ENCODE measurements around the gene HTRA3.
"Not testable (repeated sequence)": the region's sequence is repeated elsewhere in the genome, so short reads cannot be mapped to it uniquely, and the experiment has no call there.

Gene HTRA3

DNA sequence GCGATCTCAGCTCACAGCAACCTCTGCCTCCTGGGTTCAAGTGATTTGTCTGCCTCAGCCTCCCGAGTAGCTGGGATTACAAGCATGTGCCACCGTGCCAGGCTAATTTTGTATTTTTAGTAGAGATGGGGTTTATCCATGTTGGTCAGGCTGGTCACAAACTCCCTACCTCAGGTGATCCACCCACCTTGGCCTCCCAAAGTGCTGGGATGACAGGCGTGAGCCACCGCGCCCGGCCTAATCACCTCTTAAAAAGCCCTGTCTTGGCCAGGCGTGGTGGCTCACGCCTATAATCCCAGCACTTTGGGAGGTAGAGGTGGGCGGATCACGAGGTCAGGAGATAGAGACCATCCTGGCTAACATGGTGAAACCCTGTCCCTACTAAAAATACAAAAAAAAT is 79.7 kb downstream of the HTRA3 start:
- DNase-seq, result not testable (repeated sequence)

DNA sequence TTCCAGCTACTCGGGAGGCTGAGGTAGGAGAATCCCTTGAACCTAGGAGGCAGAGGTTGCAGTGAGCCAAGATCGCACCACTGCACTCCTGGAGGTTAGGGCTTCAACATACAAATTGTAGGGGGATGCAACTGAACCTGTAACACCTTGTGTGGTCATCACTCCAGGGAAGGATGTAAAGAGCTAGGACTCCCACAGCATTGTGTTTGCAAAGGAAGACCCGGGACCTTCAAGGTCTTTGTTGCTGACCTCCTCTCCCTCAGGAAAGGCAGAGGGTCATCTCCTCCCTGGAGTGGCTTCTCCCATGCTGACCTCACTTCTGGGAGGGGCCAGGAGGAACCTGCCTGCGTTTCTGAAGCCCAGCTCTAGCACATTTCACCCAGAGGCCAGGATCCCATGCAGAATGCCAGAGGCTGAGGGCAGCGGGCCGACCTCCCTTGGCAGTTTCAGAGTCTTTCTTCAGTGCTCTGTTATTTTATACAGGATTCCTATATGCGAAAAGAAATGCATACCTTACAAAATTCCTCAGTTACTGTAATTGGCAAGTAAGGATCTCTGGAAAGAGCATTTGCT is 80.2 kb downstream of the HTRA3 start:
- DNase-seq, result no peak

DNA sequence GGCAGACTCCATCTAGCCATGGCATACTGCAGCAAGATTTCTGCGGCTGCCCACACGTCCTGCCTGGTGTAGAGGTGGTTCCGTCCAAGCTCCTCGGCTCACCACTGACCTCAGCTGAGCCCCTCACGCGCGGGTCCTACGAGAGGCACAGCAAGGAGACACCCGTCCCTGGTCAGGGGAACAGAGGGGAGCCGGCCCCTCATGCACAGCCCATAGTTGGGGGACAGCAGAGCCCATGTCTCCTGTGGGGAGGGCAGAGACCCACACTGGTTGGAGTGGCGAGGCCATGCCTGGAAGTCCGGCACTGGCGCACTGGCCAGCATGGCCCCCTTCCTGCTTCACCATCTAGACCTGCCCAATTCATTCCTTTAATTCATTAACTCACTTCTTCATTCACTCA is 80.8 kb downstream of the HTRA3 start:
- DNase-seq, result no peak

DNA sequence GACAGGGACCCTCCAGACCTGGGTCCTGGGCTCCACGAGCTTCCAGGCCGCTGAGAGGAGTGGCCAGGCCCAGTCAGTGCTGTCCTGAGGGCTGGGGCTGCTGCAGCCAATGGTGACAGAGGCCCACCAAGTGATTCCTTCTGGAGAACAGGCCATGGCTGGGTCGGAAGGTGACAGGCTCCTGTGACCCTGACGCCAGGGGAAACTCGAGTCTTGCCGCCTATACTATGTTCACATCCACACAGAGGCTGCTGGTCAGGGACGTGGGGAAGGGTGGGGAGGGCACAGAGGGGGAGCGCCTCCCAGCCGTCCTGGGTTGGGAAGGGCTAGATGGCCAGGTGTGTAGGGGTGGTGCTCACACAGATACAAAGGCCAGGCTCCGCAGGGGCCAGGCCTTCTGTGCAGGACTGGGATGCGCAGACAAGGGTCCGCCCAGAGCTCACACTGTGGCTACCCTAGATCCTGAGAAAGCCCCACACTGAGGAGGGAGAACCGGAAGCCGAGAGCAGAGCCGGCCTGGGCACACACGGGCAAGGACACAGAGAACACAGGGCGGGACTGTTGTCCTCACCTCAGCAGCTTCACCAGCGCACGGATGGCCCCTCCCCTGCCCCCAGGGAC is 81.4 kb downstream of the HTRA3 start:
- DNase-seq, result no peak

DNA sequence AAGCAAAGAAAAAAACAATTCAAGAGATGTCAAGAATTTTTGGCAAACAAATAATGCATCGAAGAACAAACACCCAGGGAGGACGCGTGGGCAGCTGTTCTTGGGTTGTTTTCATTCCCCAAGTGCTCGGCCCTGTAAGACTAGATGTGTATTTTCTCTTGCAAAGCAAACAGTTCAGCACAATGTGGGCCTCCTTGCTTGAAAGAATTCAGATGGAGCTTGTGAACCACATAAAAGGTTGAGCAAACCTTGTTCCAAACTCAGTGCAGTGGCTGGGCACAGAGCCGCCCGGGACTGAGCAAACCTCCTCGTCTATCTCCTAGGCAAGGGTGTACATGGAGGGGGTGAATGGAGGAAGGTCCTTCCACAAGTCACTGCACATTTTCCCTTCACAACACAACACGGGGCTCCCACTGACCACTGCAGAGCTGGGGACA is 82.4 kb downstream of the HTRA3 start:
- DNase-seq, result peak; percentile 46

DNA sequence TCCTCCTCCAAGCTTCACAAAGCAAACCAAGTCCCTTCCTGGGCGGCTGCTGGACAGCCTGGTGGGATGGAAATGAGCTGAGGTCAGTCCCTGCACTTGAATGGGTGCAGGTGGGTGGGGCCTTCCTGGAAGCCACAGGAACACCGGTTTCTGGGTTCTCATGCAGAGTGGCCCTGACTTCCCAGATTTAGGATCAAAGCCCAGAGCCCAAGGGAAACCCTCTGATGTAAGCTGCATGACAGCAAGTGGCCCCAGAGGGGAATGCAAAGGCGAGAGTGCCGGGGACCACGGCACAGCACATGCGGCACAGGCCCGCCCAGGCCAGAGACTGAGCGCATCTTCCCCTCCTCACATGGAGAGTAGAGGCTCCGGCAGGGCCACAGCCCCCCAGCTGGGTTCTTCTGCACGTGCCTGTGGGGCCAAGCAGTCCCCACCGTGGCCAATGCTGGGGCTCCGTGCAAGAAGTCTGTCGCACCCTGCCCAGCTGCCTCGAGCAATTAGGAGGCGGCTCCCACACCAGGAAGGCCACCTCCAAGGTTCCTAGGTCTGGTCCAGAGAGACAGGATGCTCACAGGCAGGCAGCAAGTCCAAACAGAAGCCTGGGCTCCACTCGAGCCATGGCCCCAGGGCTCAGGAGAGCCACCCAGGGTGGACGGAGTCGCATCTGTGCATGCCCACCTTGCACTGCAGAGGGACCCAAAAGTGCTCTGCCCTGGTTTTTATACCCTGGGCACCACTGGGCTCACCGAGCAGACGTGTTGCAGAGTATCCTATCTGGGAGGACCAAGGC is 83.0 kb downstream of the HTRA3 start:
- DNase-seq, result no peak

DNA sequence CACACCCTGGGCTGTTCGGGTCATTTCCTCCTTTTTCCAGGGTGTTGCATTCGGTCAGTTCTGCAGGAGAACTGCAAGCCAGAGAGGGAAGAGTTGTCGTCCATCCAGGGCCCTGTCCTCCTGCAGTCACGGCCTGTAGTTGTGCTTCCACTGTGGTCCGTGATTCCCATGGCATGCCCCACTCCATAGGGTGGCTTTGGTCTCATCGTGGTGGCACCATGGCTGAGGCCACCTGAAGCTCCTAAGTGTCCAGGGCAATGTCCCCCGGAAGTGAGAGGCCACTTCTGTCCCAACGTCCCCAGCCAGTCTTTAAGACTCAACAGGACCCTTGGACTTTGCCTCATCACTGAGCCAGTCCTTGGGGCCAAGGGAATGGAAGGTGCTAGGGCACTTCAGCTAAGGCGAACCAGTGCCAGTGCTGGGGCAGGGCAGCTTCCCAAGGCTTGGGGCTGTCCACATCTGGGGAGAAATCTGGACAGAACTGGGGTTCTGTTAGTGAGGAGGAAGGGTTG is 83.7 kb downstream of the HTRA3 start:
- DNase-seq, result no peak

DNA sequence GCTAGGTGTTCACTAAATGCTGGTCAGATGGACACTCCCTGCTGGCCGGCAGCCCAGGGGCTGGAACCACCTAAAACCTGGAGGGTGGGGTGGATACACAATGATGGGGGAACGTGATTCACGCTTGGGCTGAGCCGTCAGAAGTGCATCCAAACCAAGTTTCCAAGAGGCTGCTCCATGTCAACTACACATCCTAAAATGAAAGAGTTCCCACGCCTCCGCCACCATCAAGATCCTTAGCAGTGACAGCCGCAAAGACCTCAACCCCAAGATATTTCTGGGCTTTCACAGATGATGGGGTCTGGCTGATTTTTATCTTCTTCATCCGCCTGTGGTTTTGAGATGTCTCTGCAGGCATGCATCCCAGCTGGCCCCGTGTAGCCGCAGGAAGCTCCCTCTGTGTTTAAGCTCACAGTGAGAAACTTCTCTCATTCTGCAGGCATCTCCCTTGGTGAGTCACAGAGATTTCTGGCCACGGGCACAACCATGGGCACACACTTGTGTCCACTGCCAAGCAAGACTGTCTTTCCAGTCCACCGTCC is 84.4 kb downstream of the HTRA3 start:
- DNase-seq, result no peak

DNA sequence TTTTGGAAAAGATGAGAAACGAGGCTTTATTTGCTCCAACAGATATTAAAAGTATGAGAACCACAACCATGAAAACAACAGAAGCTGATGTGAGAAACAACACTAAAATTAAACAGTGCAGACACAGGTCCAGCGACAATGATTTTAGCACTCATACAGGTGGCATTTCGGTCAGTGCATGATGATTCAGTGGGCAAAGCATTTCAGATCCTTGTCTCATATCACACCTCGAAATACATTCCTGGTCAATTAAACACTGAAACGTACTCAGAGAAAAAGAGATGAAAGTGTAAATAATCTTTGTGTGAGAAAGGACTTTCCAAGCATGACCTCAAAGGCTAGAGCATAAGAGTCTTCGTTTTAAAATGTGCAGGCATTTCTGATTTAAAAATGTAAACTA is 85.8 kb downstream of the HTRA3 start:
- no peak for DNase-seq

DNA sequence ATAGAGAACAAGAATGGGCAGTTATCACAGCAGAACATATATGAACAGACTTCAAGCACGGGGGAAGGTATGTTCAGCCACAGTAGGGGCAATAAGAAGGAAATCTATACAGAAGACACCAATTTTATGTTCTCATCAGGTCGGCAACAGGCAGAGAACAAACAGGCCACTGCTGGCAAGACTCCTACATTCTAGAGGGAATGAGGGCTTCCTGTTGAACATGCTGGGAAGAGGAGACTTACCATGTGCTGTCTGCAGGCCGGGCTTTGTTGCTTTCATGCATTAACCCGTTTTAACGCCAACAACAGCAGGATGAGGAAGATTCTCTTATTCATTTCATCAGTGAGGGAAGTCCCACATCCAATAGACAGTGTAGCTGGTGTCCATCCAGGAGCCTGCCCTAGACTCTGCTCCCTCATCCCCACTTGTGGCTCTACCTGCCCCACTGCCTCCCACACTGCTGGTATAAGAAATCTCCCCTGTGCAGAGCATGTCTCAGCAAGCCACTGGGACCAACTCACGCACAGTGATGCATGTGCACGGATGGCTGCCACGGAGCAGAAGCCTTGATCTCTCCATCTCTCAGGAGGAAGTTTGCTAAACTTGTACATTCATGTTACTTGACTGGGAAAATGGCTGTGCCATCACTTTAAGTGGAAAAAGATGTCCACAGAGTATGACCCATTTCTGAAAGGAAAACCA is 86.5 kb downstream of the HTRA3 start:
- no peak for DNase-seq

Data from eye (tissue), 1 donor.